ENCODE measurements around the gene GDF15. TPM values are rescaled to one million over a fixed set of nuclear protein-coding genes. Genes with fewer than 3 reads are reported as not detected.

Gene GDF15
- total and polyA plus RNA-seq, 4 donors, result 0.42 to 11.6 (median 7.2) TPM

DNA sequence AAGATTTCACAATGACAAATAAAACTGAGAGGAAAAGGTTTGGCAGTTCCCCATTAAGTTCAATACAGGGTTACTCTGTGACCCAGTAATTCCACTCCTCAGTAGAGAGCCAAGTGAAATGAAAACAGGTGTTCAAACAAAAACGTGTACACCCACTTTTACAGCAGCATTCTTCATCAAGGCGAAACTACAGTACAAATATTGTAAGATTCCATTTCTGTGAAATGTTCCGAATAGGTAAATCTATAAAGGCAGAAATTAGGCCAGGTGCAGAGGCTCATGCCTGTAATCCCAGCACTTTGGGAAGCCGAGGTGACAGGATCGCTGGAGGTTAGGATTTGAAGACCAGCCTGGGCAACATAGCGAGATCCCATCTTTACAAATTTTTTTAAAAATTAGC lies 8.9 kb upstream of the GDF15 start:
- peak; percentile 40 for TF ChIP-seq YY1 (IDR thresholded peaks at IDR 0.05)
- TF ChIP-seq, protein P1, sequence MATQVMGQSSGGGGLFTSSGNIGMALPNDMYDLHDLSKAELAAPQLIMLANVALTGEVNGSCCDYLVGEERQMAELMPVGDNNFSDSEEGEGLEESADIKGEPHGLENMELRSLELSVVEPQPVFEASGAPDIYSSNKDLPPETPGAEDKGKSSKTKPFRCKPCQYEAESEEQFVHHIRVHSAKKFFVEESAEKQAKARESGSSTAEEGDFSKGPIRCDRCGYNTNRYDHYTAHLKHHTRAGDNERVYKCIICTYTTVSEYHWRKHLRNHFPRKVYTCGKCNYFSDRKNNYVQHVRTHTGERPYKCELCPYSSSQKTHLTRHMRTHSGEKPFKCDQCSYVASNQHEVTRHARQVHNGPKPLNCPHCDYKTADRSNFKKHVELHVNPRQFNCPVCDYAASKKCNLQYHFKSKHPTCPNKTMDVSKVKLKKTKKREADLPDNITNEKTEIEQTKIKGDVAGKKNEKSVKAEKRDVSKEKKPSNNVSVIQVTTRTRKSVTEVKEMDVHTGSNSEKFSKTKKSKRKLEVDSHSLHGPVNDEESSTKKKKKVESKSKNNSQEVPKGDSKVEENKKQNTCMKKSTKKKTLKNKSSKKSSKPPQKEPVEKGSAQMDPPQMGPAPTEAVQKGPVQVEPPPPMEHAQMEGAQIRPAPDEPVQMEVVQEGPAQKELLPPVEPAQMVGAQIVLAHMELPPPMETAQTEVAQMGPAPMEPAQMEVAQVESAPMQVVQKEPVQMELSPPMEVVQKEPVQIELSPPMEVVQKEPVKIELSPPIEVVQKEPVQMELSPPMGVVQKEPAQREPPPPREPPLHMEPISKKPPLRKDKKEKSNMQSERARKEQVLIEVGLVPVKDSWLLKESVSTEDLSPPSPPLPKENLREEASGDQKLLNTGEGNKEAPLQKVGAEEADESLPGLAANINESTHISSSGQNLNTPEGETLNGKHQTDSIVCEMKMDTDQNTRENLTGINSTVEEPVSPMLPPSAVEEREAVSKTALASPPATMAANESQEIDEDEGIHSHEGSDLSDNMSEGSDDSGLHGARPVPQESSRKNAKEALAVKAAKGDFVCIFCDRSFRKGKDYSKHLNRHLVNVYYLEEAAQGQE (IDR thresholded peaks at IDR 0.05), result peak; percentile 42
- TF ChIP-seq TAF1 (conservative IDR thresholded peaks at IDR 0.05), result no peak
- TF ChIP-seq, protein P2, sequence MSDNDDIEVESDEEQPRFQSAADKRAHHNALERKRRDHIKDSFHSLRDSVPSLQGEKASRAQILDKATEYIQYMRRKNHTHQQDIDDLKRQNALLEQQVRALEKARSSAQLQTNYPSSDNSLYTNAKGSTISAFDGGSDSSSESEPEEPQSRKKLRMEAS (IDR thresholded peaks at IDR 0.05), result peak; percentile 43
- TF ChIP-seq RXRA (IDR thresholded peaks at IDR 0.05), result peak; percentile 86 to 91
- peak; percentile 38 for TF ChIP-seq NR2F2 (IDR thresholded peaks at IDR 0.05)
- no peak for TF ChIP-seq GABPA (IDR thresholded peaks at IDR 0.05 in 1 of 2, conservative IDR thresholded peaks at IDR 0.05 in 1 of 2)
- peak; percentile 59 to 62 for TF ChIP-seq HNF4A (conservative IDR thresholded peaks at IDR 0.05)
- TF ChIP-seq SP1 (IDR thresholded peaks at IDR 0.05), result peak; percentile 66
- TF ChIP-seq JUND (IDR thresholded peaks at IDR 0.05), result peak; percentile 94 to 96
- TF ChIP-seq RAD21 (IDR thresholded peaks at IDR 0.05), result peak in 1 of 2 donors; percentile 22
- TF ChIP-seq, protein P3, sequence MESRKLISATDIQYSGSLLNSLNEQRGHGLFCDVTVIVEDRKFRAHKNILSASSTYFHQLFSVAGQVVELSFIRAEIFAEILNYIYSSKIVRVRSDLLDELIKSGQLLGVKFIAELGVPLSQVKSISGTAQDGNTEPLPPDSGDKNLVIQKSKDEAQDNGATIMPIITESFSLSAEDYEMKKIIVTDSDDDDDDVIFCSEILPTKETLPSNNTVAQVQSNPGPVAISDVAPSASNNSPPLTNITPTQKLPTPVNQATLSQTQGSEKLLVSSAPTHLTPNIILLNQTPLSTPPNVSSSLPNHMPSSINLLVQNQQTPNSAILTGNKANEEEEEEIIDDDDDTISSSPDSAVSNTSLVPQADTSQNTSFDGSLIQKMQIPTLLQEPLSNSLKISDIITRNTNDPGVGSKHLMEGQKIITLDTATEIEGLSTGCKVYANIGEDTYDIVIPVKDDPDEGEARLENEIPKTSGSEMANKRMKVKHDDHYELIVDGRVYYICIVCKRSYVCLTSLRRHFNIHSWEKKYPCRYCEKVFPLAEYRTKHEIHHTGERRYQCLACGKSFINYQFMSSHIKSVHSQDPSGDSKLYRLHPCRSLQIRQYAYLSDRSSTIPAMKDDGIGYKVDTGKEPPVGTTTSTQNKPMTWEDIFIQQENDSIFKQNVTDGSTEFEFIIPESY (IDR thresholded peaks at IDR 0.05), result peak; percentile 40
- TF ChIP-seq, protein P4, sequence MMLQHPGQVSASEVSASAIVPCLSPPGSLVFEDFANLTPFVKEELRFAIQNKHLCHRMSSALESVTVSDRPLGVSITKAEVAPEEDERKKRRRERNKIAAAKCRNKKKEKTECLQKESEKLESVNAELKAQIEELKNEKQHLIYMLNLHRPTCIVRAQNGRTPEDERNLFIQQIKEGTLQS (IDR thresholded peaks at IDR 0.05), result peak; percentile 70
- peak; percentile 47 to 84 for TF ChIP-seq EGR1 (IDR thresholded peaks at IDR 0.05; ENCODE audit: low read depth in 2 of 2)
- no peak for TF ChIP-seq HNF4G (IDR thresholded peaks at IDR 0.05)
- peak; percentile 35 for TF ChIP-seq FOXA2 (IDR thresholded peaks at IDR 0.05)
- TF ChIP-seq FOXA1 (IDR thresholded peaks at IDR 0.05), result no peak
- TF ChIP-seq, protein P5, sequence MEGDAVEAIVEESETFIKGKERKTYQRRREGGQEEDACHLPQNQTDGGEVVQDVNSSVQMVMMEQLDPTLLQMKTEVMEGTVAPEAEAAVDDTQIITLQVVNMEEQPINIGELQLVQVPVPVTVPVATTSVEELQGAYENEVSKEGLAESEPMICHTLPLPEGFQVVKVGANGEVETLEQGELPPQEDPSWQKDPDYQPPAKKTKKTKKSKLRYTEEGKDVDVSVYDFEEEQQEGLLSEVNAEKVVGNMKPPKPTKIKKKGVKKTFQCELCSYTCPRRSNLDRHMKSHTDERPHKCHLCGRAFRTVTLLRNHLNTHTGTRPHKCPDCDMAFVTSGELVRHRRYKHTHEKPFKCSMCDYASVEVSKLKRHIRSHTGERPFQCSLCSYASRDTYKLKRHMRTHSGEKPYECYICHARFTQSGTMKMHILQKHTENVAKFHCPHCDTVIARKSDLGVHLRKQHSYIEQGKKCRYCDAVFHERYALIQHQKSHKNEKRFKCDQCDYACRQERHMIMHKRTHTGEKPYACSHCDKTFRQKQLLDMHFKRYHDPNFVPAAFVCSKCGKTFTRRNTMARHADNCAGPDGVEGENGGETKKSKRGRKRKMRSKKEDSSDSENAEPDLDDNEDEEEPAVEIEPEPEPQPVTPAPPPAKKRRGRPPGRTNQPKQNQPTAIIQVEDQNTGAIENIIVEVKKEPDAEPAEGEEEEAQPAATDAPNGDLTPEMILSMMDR (IDR thresholded peaks at IDR 0.05; ENCODE audit: low read depth, low read length, missing input control), result no peak
- WGBS, result 41% methylated on average over 6 of the region's 6 CpGs
- no peaks in the 10 kb centered on the region for H3K9me3 ChIP-seq (ENCODE audit: control insufficient read depth in 4 of 4, low read length in 3 of 4)
- peak overlapping the region; percentile 60 to 81 for H3K27ac ChIP-seq (ENCODE audit: low read depth in 1 of 2, low read length in 2 of 2)
- H3K4me1 ChIP-seq (ENCODE audit: control insufficient read depth in 4 of 4, insufficient read depth in 4 of 4, low read length in 3 of 4), result peaks cover 10 to 43% (median 24%) of the 10 kb centered on the region in 4 donors
- H3K9ac ChIP-seq (ENCODE audit: low read depth in 1 of 2, low read length in 2 of 2), result no peak overlapping the region
- H3K27me3 ChIP-seq (ENCODE audit: control insufficient read depth in 4 of 4, insufficient read depth in 4 of 4, low read length in 3 of 4), result no peaks in the 10 kb centered on the region
- DNase-seq (ENCODE audit: low spot score), result no peak
- no peak overlapping the region for H3K4me3 ChIP-seq (ENCODE audit: low read depth in 1 of 3, low read length in 3 of 3)
- no peaks in the 10 kb centered on the region for H3K36me3 ChIP-seq (ENCODE audit: control insufficient read depth in 4 of 4, insufficient read depth in 3 of 4, low read depth in 1 of 4, low read length in 3 of 4)
